DMS153 treated with DMSO at 0.1 percent for 48 hours (cell line): ENCODE data around the gene CTSA.
"Not testable (repeated sequence)": the region's sequence is repeated elsewhere in the genome, so short reads cannot be mapped to it uniquely, and the experiment has no call there.

Source experiments
- DNase-seq: peaks from one replicate; lab custom pipeline; 2025; ENCODE audit not compliant: unreplicated experiment; lab: John Stamatoyannopoulos, UW

Gene CTSA

DNA sequence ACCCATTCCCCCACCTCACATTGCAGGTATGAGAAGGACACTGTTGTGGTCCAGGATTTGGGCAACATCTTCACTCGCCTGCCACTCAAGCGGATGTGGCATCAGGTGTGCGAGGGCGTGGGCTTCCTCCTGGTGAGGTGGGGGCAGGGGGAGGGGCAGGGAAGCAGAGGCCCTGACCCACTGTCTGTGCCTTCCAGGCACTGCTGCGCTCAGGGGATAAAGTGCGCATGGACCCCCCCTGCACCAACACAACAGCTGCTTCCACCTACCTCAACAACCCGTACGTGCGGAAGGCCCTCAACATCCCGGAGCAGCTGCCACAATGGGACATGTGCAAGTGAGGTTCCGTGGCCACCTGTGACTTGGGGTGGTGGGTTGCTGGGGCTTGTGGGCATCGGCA lies 3.7 kb downstream of the CTSA start:
- DNase-seq = no peak

DNA sequence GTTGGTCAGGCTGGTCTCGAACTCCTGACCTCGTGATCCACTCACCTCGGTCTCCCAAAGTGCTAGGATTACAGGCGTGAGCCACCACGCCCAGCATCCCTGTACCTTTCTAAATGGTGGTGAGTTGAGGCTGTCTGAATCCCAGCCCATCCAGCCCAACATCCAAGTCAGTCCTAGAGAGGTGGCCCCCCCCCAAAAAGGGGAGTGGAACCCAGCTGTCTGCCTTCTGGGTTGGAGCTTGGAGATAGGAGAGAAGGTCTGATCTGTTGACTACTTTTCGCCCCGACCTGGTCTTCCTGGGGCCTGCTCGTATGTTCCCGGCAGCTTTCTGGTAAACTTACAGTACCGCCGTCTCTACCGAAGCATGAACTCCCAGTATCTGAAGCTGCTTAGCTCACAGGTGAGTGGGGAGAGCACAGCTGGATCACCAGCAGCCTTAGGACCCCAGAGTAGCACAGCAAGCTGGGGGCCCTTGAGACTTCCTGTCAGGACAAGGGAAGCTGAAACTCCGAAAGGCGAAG lies 5.6 kb downstream of the CTSA start:
- no peak for DNase-seq

DNA sequence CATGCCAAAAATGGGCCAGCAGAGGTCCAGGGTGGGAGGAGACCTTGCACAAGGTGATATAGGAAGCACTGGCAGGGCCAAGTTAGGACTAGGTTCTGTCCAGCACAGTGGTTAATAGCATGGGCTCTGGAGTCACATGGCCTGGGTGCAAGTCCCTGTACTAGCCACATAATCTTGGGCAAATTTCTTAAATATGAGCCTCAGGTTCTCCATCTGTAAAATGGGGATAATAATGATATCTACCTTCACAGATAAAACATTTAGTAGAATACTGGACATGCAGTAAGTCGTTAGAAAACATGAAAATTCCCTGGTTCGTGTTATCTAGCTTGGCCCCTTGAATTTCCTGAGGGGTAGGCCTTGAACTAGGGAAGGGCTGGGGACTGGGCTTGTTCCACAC lies 6.2 kb downstream of the CTSA start:
- DNase-seq = no peak

DNA sequence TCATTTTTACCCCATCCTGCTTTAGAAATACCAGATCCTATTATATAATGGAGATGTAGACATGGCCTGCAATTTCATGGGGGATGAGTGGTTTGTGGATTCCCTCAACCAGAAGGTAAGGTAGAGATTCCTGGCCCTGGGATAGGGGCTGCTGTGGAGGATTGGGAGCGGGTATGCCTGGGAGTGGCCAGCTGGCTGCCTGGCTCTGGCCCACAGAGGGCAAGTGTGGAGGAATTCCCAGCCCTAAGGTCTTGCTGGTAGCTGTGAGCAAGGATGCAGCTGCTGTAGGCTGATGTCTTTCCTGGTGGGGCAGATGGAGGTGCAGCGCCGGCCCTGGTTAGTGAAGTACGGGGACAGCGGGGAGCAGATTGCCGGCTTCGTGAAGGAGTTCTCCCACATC lies 6.6 kb downstream of the CTSA start:
- no peak for DNase-seq

DNA sequence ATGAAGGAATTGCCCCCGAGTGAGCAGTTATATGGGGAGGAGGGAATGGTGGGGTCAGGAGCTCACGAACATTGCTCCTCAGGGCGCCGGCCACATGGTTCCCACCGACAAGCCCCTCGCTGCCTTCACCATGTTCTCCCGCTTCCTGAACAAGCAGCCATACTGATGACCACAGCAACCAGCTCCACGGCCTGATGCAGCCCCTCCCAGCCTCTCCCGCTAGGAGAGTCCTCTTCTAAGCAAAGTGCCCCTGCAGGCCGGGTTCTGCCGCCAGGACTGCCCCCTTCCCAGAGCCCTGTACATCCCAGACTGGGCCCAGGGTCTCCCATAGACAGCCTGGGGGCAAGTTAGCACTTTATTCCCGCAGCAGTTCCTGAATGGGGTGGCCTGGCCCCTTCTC lies 7.2 kb downstream of the CTSA start:
- no peak for DNase-seq

DNA sequence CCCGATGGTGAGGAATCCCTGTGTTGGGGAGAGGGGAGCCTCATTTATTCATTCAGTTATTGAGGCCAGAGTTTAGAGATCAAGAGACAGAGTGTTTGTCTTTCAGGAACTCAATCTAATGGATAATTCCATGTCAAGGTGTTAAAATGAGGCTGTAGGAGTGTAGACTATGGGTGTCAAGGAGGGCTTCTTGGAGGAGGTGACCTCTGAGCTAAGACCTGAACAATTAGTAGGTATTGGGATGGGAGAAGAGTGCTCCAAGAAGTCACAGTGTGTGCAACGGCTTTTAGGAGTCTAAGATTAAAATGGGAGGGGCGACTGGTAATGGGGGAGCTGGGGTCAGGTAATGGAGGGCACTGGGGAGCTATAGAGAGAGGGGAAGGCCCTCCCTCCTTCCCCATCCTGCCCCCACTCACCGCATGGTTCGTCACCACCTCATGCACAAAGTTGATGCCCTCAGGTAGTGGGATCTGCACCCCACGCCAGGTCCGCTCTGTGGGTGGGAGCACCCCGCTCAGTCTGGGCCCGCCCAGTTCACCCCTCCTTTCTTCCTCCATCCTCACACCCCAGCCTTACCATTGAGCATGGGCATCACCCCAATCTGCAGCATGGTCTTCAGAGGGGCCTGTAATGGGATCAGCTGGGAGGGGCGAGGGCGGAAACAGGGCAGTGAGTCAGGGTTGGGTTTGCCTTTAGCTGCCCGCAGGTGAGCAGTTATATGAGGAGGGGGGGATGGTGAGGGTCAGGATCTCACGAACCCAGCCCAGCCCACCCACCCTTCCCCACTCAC lies 8.1 kb downstream of the CTSA start:
- no peak for DNase-seq

DNA sequence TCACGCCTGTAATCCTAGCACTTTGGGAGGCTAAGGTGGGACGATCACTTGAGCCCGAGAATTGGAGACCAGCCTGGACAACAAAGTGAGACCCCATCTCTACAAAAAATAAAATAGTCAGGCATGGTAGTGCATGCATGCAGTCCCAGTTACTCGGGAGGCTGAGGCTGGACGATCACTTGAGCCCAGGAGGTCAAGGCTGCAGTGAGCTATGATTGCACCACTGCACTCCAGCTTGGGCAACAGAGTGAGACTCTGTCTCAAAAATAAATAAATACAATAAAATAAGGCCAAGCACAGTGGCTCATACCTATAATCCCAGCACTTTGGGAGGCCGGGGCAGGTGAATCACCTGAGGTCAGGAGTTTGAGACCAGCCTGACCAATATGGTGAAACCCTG lies 10.2 kb downstream of the CTSA start:
- DNase-seq = not testable (repeated sequence)

DNA sequence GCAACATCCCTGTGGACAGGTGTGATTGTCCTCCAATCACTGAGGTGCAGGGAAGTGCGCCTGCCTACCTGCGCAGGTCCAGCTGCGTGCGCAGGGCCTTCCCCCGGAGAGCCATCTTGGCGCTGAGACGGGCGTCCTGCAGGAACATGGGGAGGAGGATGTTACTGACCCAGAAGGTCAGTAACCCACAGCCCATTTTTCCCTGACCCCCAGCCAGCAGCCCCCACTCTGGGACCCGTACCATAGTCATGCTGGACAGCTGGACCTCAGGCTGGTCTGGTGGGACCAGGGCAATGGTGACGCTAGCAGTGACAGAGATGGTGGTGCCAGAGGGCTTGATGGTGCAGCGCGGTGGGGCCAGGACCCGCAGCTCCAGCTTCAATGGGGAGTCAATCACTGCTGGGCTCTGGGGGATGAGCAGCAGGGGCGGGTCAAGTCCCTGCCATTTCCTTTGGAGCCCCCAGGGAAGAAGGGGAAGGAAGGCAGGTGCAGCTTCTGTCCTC lies 11.1 kb downstream of the CTSA start:
- no peak for DNase-seq

DNA sequence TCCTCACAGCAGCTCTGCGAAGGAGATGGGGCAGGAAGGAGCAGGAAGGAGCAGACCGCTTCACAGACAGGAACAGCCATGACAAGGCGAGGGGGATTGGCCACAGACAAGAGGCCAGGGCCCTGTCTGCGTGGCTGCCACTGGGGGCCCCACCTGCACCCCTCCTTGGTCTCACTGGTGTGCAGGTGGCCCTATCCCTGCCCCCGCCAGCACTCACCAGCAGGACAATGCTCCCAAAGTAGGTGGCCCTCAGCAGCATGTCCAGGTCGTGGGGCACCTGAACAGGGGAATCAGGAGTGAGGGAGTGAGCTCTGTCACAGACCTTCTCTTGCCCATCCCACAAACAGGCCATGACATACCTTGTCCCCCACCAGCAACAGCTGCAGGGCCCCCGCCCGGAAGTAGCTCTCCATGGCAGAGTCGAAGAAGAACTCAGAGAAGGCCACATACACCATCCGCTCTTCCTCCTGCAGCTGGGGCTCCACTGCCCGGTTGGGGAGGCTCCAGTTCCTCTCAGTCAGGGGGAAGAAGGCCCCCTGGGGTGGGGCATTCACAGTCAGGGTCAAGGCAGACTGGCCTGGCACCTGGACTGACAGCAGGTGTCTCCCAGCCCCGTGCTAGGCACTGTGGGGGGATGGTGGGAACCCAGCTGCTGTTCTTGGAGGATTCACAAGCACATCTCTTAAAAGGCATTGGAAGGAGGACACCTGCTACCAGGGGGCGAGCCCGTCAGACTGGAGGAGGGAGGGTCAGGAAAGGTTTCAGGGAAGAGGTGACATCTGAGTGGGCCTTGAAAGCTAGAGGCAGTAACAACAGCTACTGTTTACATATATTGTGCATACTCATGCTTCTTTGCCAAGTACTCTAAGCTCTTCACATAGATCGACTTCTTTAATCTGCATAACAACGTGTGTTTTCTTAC lies 13.7 kb downstream of the CTSA start:
- DNase-seq = no peak

DNA sequence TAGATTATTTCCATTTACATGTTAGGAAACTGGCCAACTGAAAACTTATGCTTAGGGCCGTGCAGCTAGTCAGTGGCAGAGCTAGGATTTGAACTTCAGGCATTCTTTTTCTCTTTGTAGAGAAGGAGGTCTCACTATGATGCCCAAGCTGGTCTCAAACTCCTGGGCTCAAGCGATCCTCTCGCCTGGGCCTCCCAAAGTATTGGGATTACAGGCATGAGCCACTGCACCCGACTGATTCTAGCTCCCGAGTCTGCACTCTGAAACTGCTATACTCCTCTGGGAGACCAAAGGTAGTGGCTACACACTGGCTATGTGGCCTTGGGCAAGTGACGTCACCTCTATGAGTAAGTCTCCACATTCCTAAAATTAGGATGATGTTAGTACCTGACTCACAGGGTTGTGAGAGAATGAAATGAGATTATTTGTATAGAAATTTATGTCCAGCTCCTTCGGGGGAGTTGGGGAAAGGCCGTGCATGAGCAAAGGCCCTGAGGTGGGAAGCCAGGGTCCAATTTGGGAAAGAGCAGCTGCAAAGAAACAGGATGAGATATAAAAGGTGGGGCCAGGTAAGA lies 14.5 kb downstream of the CTSA start:
- no peak for DNase-seq

DNA sequence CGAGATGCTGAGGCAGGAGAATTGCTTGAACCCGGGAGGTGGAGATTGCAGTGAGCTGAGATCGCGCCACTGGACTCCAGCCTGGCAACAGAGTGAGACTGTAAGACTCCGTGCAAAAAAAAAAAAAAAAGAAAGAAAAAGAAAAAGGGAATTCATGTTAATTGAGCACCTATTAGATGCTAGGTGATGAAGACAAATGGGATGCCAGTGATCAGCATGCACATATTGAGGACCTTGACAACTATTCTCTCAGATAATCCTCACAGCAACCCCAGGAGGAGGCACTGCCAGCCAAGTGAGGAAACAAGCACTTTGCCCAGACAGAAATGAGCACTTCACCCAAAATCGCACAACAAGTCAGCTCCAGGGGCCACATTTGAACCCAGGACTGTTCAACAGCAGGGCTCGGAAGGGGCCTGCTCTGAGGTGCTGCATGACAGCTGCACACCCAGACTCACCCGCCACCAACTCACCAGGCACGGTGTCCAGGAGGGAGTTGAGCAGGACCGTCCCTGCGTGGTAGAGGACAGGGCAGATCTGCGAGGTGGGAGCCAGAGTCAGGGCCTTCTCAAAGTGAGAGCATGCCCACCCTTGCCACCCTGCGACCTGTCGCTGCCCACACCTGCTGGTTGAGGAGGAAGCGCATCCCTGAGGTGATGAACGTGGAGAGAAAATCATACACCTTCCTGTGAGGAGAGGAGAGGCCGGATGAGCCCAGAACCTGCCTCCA lies 16.2 kb downstream of the CTSA start:
- no peak for DNase-seq

DNA sequence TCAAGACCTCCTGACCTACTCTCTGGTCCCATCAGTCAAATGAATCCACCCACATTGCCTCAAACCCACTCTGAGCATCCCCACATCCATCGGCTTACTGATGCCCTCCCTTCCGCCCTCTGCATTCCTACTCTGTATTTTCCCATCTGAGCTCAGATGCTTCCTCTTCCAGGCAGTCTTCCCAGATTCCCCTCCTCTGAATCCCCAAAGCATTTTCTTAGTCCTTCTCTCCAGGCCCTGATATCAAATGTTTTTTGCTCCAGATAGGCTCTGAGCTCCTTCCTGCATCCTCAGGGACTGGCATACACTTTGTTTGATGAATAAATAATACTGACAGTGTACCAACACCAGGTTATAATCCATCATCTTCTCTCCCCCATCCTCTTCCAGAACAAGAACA lies 16.9 kb downstream of the CTSA start:
- DNase-seq = no peak

DNA sequence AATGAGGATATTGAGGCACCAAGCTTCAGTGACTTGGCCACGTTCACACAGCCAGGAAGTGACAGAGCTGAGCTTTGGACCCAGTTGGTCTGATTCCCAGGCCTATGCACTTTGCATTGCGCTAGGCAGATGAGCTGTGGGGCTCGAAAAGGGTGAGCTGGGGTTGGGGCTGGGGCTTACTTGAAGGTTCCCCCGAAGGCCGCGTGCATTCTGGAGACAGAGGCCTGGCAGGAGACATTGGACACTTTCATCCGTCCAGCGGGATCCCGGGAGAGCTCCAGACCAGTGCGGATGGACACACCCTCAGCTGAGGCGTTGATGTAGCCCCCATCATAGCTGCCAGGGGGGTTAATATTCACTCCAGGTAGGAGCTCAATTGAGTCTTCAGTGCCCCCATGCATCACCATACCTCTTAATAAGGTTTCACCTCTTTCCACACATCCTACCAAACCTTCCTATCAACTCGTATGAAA lies 18.2 kb downstream of the CTSA start:
- no peak for DNase-seq

DNA sequence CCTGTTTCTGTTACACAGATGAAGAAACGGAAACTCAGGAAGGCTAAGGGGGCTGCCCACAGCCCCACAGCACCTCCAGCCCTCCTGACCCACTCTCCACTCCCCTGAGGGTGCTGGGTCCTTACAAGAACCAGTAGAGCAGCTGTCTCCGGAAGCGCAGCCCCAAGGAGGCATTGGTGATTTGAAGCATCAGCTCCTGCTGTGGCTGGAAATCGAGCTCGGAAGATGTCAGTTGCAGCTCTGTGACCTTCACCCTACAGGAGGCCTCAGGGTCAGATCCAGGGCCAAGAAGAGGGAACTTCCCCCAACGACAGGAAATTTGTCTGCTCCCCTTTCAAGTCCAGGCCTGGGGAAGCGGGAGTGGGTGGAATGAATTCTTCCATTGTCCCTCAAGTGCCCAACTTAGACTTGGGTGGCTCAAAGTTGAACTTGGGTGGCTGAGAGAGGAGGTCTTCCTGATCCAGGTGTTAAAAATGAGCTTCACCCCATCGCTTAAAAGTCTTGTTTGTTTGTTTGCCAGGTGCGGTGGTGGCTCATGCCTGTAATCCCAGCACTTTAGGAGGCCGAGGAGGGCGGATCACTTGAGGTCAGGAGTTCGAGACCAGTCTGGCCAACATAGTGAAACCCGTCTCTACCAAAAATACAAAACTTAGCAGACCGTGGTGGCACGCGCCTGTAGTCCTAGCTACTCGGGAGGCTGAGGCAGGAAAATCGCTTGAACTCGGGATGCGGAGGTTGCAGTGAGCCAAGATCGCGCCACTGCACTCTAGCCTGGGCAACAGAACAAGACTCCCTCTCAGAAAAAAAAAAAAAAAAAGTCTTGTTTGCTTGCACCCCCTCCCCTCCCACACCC lies 18.9 kb downstream of the CTSA start:
- DNase-seq = no peak

DNA sequence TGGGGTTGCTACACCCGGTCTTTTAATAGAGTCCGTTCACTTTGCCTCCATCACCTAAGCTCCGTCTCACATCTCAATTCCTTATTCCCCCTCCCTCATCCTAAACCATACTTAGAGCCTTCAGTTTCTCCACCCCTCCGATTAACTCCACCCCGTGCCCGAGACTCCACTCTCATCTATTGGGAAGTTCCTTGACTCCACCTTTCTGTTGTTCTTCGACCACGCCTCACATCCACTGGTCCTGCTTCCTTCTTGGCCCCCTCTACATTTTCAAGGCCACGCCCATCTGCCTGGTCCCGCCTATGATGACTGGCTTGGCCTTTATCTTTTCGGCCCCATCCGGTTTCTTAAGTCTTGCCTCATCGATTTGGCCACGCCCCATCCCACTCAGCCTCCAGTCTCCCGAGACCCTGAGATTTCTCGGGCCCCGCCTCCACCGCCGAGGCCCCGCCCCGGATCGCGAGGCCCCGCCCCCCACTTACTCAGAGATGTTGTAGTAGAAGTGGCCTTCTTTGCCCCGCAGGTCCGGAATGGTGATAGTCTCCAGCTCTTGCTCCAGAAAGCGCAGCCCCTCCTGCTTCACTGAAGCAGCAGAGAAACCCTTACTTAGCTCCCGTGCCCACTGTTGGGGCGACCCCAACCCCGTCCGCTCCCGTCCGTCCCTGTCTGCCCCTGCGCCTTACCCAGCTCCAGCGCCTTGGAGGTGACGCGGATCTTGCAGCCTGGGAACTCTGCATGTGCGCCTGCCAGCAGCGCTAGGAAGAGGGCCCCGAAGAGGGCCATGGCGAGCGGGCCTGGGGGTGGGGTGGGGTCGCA lies 19.7 kb downstream of the CTSA start:
- peak; percentile 88 for DNase-seq

DNA sequence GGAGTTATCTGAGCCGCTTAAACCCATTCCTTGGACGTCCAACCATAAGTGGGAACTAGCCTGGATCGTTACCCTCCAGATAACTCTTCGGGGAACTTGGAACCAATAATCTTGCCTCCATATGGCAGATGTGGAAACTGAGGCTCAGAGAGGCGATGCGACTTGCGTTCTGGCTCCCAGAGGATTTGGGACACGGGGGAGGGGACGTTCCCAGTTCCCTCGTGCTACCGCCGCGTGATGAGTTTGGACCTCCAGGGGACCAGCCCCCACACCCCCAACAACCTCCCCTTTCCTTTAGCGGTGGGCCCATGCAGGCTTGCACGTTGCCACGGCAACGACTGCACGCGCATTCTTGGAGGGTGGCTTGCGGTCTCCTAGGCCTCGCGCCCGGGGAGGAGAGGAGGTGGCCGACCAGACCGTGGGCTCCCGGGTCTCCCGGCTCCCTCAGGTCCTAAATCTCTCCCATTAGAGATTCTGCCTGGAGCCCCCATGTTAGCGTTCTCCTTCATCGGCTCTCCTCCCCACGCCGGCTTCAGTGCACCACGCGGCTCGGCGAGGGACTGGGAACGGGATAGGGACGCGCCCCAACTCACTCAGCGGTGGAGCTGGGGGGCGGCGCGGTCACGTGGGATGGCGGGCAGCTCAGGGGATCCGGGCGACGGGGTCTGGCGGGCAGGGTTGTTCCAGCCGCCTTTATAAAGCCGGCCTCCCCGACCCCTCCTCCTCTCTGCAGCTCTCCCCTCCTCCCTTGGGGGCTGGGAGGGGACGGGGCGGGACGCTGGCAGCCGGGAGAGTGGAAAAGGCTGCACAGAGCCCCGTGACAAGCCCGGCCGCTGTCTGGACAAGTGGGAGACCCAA lies 20.6 kb downstream of the CTSA start, which contains the start of gene PLTP:
Gene PLTP, minus strand, starts transcription at position 670 of the 858 bp plus-strand sequence. CDS start 703 bp downstream, outside the sequence.
- no peak for DNase-seq

DNA sequence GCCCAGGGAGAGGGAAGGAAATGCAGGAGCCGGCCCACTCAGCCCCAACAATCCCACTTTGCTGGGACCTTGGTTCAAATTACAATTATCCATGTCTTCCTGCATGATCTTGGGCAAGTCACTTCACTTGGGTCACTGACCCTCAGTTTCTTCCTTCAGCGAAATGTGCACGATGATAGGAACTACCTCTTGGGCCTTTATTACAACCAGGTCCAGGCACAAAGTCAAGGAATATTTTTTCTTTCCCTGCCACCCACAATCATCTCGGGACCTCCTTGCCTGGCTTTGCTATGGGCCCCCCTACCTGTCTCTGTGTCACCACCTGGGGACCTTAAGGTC lies 21.2 kb downstream of the CTSA start:
- DNase-seq = no peak

DNA sequence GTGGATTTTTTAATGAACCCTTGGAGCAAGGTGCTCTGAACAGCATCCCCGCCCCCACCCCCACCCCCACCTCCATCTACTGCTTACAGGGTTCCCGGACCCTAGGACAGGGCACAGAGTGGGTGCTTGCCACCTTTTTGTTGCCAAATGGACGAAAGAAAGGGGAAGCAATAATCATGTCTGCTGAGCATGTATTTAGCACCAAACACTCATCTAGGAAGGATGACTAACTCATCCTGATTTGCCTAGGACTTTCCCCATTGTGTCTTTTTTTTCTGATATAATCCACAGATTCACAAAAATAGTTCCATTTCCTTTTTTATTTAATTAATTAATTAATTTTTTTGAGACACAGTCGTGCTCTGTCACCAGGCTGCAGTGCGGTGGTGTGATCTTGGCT lies 22.0 kb downstream of the CTSA start:
- DNase-seq = no peak
